A549 (cell line): ENCODE data around the gene AQR. TPM values are rescaled to one million over a fixed set of nuclear protein-coding genes. Genes with fewer than 3 reads are reported as not detected.

Experiments
- ATAC-seq, 2 experiments: fragments of 200-7000 bp in 1 of 2; fragments of >200 bp in 1 of 2; cut with Nextera tagmentation in 1 of 2; cut with Tn5 transposase in 1 of 2; 3 replicates each; pipeline versions ENCODE4 v1.8.0 to v1.9.1; 2018 to 2020; ENCODE audit warnings: mild to moderate bottlenecking in 1 of 2, moderate library complexity in 1 of 2
- CTCF ChIA-PET: fragments of 300-600 bp; sonication (Branson Sonifier 250); formaldehyde crosslinking; extraction: SDS; loops from one replicate; lab custom pipeline; 2021; ENCODE audit warnings: antibody characterized with exemption, inconsistent platforms; lab: Yijun Ruan, JAX
- POLR2A ChIA-PET: fragments of 350-600 bp; formaldehyde crosslinking; extraction: SDS; loops from one replicate; lab custom pipeline; 2021; ENCODE audit warnings: antibody characterized with exemption, inconsistent platforms; lab: Yijun Ruan, JAX
- DNase-seq, 2 experiments: peaks; one replicate each; pipeline versions ENCODE4 v3.0.0 to v3.0.0-alpha.2; 2011 to 2016; ENCODE audit warnings: low read depth in 1 of 2, low spot score in 1 of 2
- FAIRE-seq: peaks from 2 replicates; lab custom pipeline; 2011; peaks lifted over from hg19 to GRCh38; lab: Jason Lieb, UNC
- H3K27ac ChIP-seq, 2 experiments: fragments of >200 bp; sonication (Bioruptor Twin); formaldehyde crosslinking; 3 replicates each; pipeline ENCODE4 v1.5.1; 2016 to 2017
- H3K4me1 ChIP-seq: fragments of >200 bp; sonication (Bioruptor Twin); formaldehyde crosslinking; 3 replicates; pipeline ENCODE4 v1.6.1; 2016
- H3K4me2 ChIP-seq: fragments of >200 bp; sonication (Bioruptor Twin); formaldehyde crosslinking; 3 replicates; pipeline ENCODE4 v1.6.1; 2016
- H3K4me3 ChIP-seq: fragments of >200 bp; sonication (Bioruptor Twin); formaldehyde crosslinking; 3 replicates; pipeline ENCODE4 v1.5.1; 2016
- H3K9me3 ChIP-seq: fragments of >200 bp; sonication (Bioruptor Twin); formaldehyde crosslinking; 3 replicates; pipeline ENCODE4 v1.6.1; 2016
- ATOH8 ChIP-seq: fragments of 250-450 bp; sonication (Bioruptor Pico); IDR thresholded peaks from 2 replicates; pipeline ENCODE4 v1.5.0; 2020; ENCODE audit warnings: low read depth, mild to moderate bottlenecking, moderate library complexity
- BCL3 ChIP-seq: fragments of >200 bp; sonication (Bioruptor Twin); formaldehyde crosslinking; IDR thresholded peaks from 3 replicates; pipeline ENCODE4 v1.6.1; 2016
- CEBPB ChIP-seq, 2 experiments: fragments of >200 bp in 1 of 2; sonication (Bioruptor Twin) in 1 of 2; formaldehyde crosslinking in 1 of 2; IDR thresholded peaks; 2 replicates each; pipeline ENCODE4 v1.6.1; 2012 to 2016
- ESRRA ChIP-seq: fragments of 150-350 bp; IDR thresholded peaks from 2 replicates; pipeline ENCODE4 v1.6.1; 2014; ENCODE audit warnings: mild to moderate bottlenecking, low read length, borderline replicate concordance
- FOSL2 ChIP-seq, 2 experiments: fragments of 450-650 bp in 1 of 2; fragments of >200 bp in 1 of 2; sonication (Bioruptor Twin) in 1 of 2; formaldehyde crosslinking; IDR thresholded peaks; 2 replicates each; pipeline versions ENCODE4 v1.5.0 to v1.6.1; 2016 to 2020; ENCODE audit warnings: mild to moderate bottlenecking in 1 of 2, moderate library complexity in 1 of 2
- HOXB13 ChIP-seq: fragments of 250-450 bp; sonication (Bioruptor Pico); IDR thresholded peaks from 2 replicates; pipeline ENCODE4 v1.5.0; 2020; ENCODE audit warnings: low read depth, mild to moderate bottlenecking, moderate library complexity
- HOXB5 ChIP-seq: fragments of 250-450 bp; sonication (Bioruptor Pico); IDR thresholded peaks from 2 replicates; pipeline ENCODE4 v1.5.0; 2020; ENCODE audit warnings: mild to moderate bottlenecking, moderate library complexity
- NPAS2 ChIP-seq: fragments of 250-450 bp; sonication (Bioruptor Pico); IDR thresholded peaks from 2 replicates; pipeline ENCODE4 v1.8.0; 2022; ENCODE audit warnings: mild to moderate bottlenecking, moderate library complexity, borderline replicate concordance
- NR3C1 ChIP-seq: fragments of >200 bp; sonication (Bioruptor Twin); formaldehyde crosslinking; IDR thresholded peaks from 3 replicates; pipeline ENCODE4 v1.6.1; 2017
- PHF8 ChIP-seq: fragments of 200-600 bp; sonication (generic); IDR thresholded peaks from 2 replicates; pipeline ENCODE4 v1.6.1; 2016; ENCODE audit warnings: low read depth, mild to moderate bottlenecking, antibody characterized with exemption, moderate library complexity, borderline replicate concordance
- POLR2A ChIP-seq: IDR thresholded peaks from 2 replicates; pipeline ENCODE4 v1.6.1; 2012; ENCODE audit warnings: mild to moderate bottlenecking, low read length
- RAD21 ChIP-seq, 2 experiments: fragments of >200 bp in 1 of 2; sonication (Bioruptor Twin) in 1 of 2; formaldehyde crosslinking in 1 of 2; IDR thresholded peaks in 1 of 2; conservative IDR thresholded peaks in 1 of 2; 2 replicates in 1 of 2; 3 replicates in 1 of 2; pipeline ENCODE4 v1.6.1; 2012 to 2018; ENCODE audit warnings: inconsistent platforms in 1 of 2
- RARB ChIP-seq: fragments of 250-450 bp; sonication (Bioruptor Pico); IDR thresholded peaks from 2 replicates; pipeline ENCODE4 v1.8.0; 2021; ENCODE audit warnings: mild to moderate bottlenecking, moderate library complexity
- RFX5 ChIP-seq: fragments of 450-650 bp; IDR thresholded peaks from 2 replicates; pipeline ENCODE4 v1.7.1; 2014; ENCODE audit warnings: antibody characterized with exemption, mild to moderate bottlenecking, moderate library complexity
- ZNF302 ChIP-seq: fragments of 250-450 bp; sonication (Bioruptor Pico); IDR thresholded peaks from 2 replicates; pipeline ENCODE4 v1.9.0; 2021; ENCODE audit warnings: inconsistent platforms, mild to moderate bottlenecking, moderate library complexity
- ZSCAN20 ChIP-seq: fragments of 250-450 bp; sonication (Bioruptor Pico); IDR thresholded peaks from 2 replicates; pipeline ENCODE4 v1.8.0; 2022; ENCODE audit warnings: mild to moderate bottlenecking, moderate library complexity
- WGBS: methylation state at CpG from one replicate; pipeline ENCODE4 v1.1.6; 2017; ENCODE audit errors: missing lambda C conversion rate; 5-methylcytosine and 5-hydroxymethylcytosine counted together
- polyA plus RNA-seq, 4 experiments: library from polyadenylated mRNA; depleted of rRNA in 3 of 4; stranded (reverse); fragments of >200 nt; fragmentation: RNase III in 1 of 4; extraction: RNeasy Plus Mini Kit Qiagen cat#74134 plus additional on column Dnase treatment in 1 of 4; gene quantifications; 2 replicates in 3 of 4; 3 replicates in 1 of 4; pipeline ENCODE4 v1.2.3, GENCODE V29; 2011 to 2017

AQR gene
- polyA plus RNA-seq, 2 of the 4 experiments (the other 2 are of a cell fraction), result 22.3 to 58.5 TPM

GRCh38 chr15:34889476-34889875 lies 80.1 kb downstream of the AQR start:
- no peak overlapping the region for H3K27ac ChIP-seq
- no peak for ATAC-seq
- no peak for DNase-seq
- TF ChIP-seq PHF8 (no peak), CEBPB (IDR thresholded peaks at IDR 0.05) (peak; percentile 68 to 87; a peak in 3 of 4 replicates)
- CTCF ChIA-PET, result interaction anchor here (2.0 kb wide), 1 partner anchor 268 kb away, joined by 5 read pairs; no protein-coding TSS in a partner anchor
- no peak overlapping the region for H3K4me2 ChIP-seq
- H3K9me3 ChIP-seq, result peaks cover 24% of the 10 kb centered on the region
- peaks cover 6% of the 10 kb centered on the region; the same call in 1 of the 3 replicates for H3K4me1 ChIP-seq
- POLR2A ChIA-PET, result no interaction called here
- no peak overlapping the region for H3K4me3 ChIP-seq
- 83% methylated on average over 7 of the region's 7 CpGs for WGBS
- no peak for FAIRE-seq

GRCh38 chr15:34886134-34886533 lies 83.4 kb downstream of the AQR start:
- DNase-seq (no peak), FAIRE-seq (peak; percentile 43), ATAC-seq (no peak)
- no peaks in the 10 kb centered on the region for H3K9me3 ChIP-seq
- H3K4me3 ChIP-seq, result no peak overlapping the region
- ChIA-PET POLR2A (no interaction called here), CTCF (interaction anchor here (1.1 kb wide), 1 partner anchor 178 kb away, joined by 3 read pairs; no protein-coding TSS in a partner anchor)
- peaks cover 6% of the 10 kb centered on the region; the same call in 1 of the 3 replicates for H3K4me1 ChIP-seq
- no peak overlapping the region for H3K4me2 ChIP-seq
- H3K27ac ChIP-seq, result no peak overlapping the region
- TF ChIP-seq FOSL2 (IDR thresholded peaks at IDR 0.05), result no peak
- TF ChIP-seq FOSL2 (CRISPR knock-in tag; IDR thresholded peaks at IDR 0.05), result peak; percentile 55; the same call in 1 of the 2 replicates
- no peak for TF ChIP-seq ESRRA
- TF ChIP-seq BCL3, result no peak

GRCh38 chr15:34883633-34884032 lies 85.9 kb downstream of the AQR start:
- no peak overlapping the region for H3K4me3 ChIP-seq
- no peak overlapping the region for H3K4me2 ChIP-seq
- ATAC-seq (no peak), FAIRE-seq (no peak), DNase-seq (no peak)
- H3K4me1 ChIP-seq, result no peaks in the 10 kb centered on the region
- POLR2A ChIA-PET, result no interaction called here
- TF ChIP-seq RFX5 (no peak), RAD21 (conservative IDR thresholded peaks at IDR 0.05 in 1 of 2, IDR thresholded peaks at IDR 0.05 in 1 of 2) (no peak), HOXB13 (no peak), NR3C1 (no peak)
- TF ChIP-seq, all 56 proteins: peak for 0
- 91% methylated on average over 2 of the region's 2 CpGs for WGBS
- CTCF ChIA-PET, result interaction anchor here (1.3 kb wide), 1 partner anchor 37 kb away, joined by 3 read pairs; no protein-coding TSS in a partner anchor
- Histone ChIP-seq H3K9me3 (no peaks in the 10 kb centered on the region), H3K27ac (no peak overlapping the region)

GRCh38 chr15:34883042-34883441 lies 86.5 kb downstream of the AQR start:
- no peak for ATAC-seq
- Histone ChIP-seq H3K4me3 (no peak overlapping the region), H3K4me2 (no peak overlapping the region), H3K4me1 (no peaks in the 10 kb centered on the region), H3K27ac (no peak overlapping the region), H3K9me3 (no peaks in the 10 kb centered on the region)
- CTCF ChIA-PET, result interaction anchor here (1.2 to 1.7 kb wide), 3 partner anchors 33 to 58 kb away, joined by 3 to 5 read pairs (median 3); no protein-coding TSS in a partner anchor
- POLR2A ChIA-PET, result no interaction called here
- FAIRE-seq, result no peak
- TF ChIP-seq NPAS2, result no peak
- TF ChIP-seq RARB (CRISPR knock-in tag), result no peak
- no peak for TF ChIP-seq PHF8
- TF ChIP-seq HOXB5, result no peak
- no peak for TF ChIP-seq POLR2A
- TF ChIP-seq ZSCAN20 (CRISPR knock-in tag), result no peak
- TF ChIP-seq ATOH8 (CRISPR knock-in tag), result no peak
- TF ChIP-seq ZNF302, result no peak
- TF ChIP-seq RFX5, result no peak
- DNase-seq, result no peak
- 91% methylated on average over 1 of the region's 1 CpG for WGBS
